ENCODE data around the gene ANKK1.

Gene ANKK1

GRCh38 chr11:113449743-113450142 is 62.2 kb downstream of the ANKK1 start:
- in situ Hi-C loops (cut with HindIII; ENCODE audit: low sequenced_read_pairs): loop anchor here (5.0 to 10.0 kb wide), 3 partner anchors 43 to 95 kb away; no protein-coding TSS in a partner anchor
